ENCODE measurements around the gene GMPPA. TPM values are rescaled to one million over a fixed set of nuclear protein-coding genes. Genes with fewer than 3 reads are reported as not detected.

GMPPA gene
- total RNA-seq, 1 experiment from 2014 or later = 51.9 TPM

DNA sequence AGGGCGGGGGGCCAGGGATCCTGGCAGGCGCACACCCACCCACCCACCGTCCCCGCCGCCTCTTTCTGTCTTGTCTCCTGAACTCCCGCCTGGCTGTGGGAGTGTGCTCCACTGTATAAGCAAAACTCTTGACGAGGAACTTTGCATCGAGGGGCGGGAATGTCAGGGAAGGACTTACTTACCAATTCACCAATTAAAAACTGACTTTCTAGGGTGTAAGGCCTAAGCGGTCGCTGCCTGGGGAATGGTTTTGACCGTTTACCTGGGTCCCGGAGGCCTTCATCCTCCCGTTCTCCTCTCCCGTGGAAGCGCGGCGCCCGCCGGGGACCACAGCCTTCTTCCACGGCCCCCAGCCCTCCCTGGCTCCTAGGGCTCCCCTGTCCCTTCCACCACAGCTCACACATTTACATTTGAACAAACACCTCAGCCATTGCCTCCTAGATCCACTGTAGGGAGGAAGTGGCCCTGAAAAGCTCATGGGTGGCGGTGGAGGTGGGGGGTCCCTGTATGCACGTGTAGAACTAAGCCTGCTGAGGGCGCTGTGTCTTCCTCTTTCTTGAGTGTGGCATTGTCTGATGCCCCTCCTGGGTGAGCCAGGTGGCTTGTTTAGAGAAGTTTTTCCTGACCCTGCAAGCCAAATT is 24.5 kb downstream of the GMPPA start (continued):
- TF ChIP-seq, protein P1, sequence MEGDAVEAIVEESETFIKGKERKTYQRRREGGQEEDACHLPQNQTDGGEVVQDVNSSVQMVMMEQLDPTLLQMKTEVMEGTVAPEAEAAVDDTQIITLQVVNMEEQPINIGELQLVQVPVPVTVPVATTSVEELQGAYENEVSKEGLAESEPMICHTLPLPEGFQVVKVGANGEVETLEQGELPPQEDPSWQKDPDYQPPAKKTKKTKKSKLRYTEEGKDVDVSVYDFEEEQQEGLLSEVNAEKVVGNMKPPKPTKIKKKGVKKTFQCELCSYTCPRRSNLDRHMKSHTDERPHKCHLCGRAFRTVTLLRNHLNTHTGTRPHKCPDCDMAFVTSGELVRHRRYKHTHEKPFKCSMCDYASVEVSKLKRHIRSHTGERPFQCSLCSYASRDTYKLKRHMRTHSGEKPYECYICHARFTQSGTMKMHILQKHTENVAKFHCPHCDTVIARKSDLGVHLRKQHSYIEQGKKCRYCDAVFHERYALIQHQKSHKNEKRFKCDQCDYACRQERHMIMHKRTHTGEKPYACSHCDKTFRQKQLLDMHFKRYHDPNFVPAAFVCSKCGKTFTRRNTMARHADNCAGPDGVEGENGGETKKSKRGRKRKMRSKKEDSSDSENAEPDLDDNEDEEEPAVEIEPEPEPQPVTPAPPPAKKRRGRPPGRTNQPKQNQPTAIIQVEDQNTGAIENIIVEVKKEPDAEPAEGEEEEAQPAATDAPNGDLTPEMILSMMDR (IDR thresholded peaks at IDR 0.05) = 0 out of 2 replicates have a peak, but pooled peaks have one; percentile 43
- 0 out of 2 replicates have a peak, but pooled peaks have one; percentile 11 for TF ChIP-seq ZSCAN18 (CRISPR knock-in tag; IDR thresholded peaks at IDR 0.05)
- peak; percentile 93 for TF ChIP-seq ZNF423 (CRISPR knock-in tag; IDR thresholded peaks at IDR 0.05)
- no peak for TF ChIP-seq IRF2 (CRISPR knock-in tag; IDR thresholded peaks at IDR 0.05; ENCODE audit: borderline replicate concordance, low read depth)

GRCh38 chr2:219524817-219525216 is 26.1 kb downstream of the GMPPA start:
- Mint-ChIP-seq H3K36me3 (no peaks in the 10 kb centered on the region), H3K4me3 (no peak overlapping the region), H3K27ac (no peak overlapping the region), H3K27me3 (ENCODE audit: low read depth) (peaks cover 47% of the 10 kb centered on the region), H3K4me1 (peaks cover 63% of the 10 kb centered on the region), H3K9me3 (no peaks in the 10 kb centered on the region)
- DNase-seq (ENCODE audit: low spot score) (no peak), ATAC-seq (no peak)
- POLR2A ChIA-PET = interaction anchor here (1.5 kb wide), 1 partner anchor 29 kb away, joined by 5 read pairs; a partner anchor contains a TSS
- TF ChIP-seq ATF1 (CRISPR knock-in tag; IDR thresholded peaks at IDR 0.05) (no peak), ATF6 (CRISPR knock-in tag; IDR thresholded peaks at IDR 0.05) (no peak), ZNF671 (CRISPR knock-in tag; IDR thresholded peaks at IDR 0.05) (no peak), GABPB1 (CRISPR knock-in tag; IDR thresholded peaks at IDR 0.05) (no peak), RORB (CRISPR knock-in tag; IDR thresholded peaks at IDR 0.05) (no peak), JUN (CRISPR knock-in tag; IDR thresholded peaks at IDR 0.05) (no peak), ZNF512 (CRISPR knock-in tag; IDR thresholded peaks at IDR 0.05; ENCODE audit: borderline replicate concordance) (no peak), TEAD4 (CRISPR knock-in tag; IDR thresholded peaks at IDR 0.05) (no peak), NR1H2 (CRISPR knock-in tag; IDR thresholded peaks at IDR 0.05) (no peak), ARID4B (CRISPR knock-in tag; IDR thresholded peaks at IDR 0.05; ENCODE audit: borderline replicate concordance) (no peak)
- TF ChIP-seq, protein P2, sequence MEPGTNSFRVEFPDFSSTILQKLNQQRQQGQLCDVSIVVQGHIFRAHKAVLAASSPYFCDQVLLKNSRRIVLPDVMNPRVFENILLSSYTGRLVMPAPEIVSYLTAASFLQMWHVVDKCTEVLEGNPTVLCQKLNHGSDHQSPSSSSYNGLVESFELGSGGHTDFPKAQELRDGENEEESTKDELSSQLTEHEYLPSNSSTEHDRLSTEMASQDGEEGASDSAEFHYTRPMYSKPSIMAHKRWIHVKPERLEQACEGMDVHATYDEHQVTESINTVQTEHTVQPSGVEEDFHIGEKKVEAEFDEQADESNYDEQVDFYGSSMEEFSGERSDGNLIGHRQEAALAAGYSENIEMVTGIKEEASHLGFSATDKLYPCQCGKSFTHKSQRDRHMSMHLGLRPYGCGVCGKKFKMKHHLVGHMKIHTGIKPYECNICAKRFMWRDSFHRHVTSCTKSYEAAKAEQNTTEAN (CRISPR knock-in tag; IDR thresholded peaks at IDR 0.05) = no peak
- TF ChIP-seq, protein P3, sequence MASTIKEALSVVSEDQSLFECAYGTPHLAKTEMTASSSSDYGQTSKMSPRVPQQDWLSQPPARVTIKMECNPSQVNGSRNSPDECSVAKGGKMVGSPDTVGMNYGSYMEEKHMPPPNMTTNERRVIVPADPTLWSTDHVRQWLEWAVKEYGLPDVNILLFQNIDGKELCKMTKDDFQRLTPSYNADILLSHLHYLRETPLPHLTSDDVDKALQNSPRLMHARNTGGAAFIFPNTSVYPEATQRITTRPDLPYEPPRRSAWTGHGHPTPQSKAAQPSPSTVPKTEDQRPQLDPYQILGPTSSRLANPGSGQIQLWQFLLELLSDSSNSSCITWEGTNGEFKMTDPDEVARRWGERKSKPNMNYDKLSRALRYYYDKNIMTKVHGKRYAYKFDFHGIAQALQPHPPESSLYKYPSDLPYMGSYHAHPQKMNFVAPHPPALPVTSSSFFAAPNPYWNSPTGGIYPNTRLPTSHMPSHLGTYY (CRISPR knock-in tag; IDR thresholded peaks at IDR 0.05) = no peak
- TF ChIP-seq, protein P4, sequence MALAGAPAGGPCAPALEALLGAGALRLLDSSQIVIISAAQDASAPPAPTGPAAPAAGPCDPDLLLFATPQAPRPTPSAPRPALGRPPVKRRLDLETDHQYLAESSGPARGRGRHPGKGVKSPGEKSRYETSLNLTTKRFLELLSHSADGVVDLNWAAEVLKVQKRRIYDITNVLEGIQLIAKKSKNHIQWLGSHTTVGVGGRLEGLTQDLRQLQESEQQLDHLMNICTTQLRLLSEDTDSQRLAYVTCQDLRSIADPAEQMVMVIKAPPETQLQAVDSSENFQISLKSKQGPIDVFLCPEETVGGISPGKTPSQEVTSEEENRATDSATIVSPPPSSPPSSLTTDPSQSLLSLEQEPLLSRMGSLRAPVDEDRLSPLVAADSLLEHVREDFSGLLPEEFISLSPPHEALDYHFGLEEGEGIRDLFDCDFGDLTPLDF (CRISPR knock-in tag; IDR thresholded peaks at IDR 0.05) = no peak
- TF ChIP-seq, protein P1 (IDR thresholded peaks at IDR 0.05) = no peak
- CTCF ChIA-PET = interaction anchor here (1.5 to 41.3 kb wide), 3 partner anchors 17 to 78 kb away, joined by 3 to 2316 read pairs (median 188); partner anchors contain the start of gene GMPPA
